AG04450 (cell line): Measurements from ENCODE around the gene GPR87. TPM values are rescaled to one million over a fixed set of nuclear protein-coding genes. Genes with fewer than 3 reads are reported as not detected.

ENCODE experiments used
- CTCF ChIA-PET: fragments of 300-600, 350-600 bp; formaldehyde crosslinking; extraction: SDS; loops from one replicate; lab custom pipeline; 2022; ENCODE audit warnings: antibody characterized with exemption, inconsistent platforms; lab: Charles Lee
- POLR2A ChIA-PET: fragments of 350-600 bp; formaldehyde crosslinking; extraction: SDS; loops from one replicate; lab custom pipeline; 2021; ENCODE audit warnings: antibody characterized with exemption, inconsistent platforms; lab: Yijun Ruan, JAX
- DNase-seq: peaks from one replicate; pipeline ENCODE4 v3.0.0-alpha.2; 2011; ENCODE audit warnings: low read depth, low spot score
- H3K27ac ChIP-seq: one replicate; pipeline ENCODE4 v1.5.1; 2012; ENCODE audit warnings: low read depth, low read length, control low read depth
- H3K27me3 ChIP-seq: one replicate; pipeline ENCODE4 v1.6.0; 2012; ENCODE audit warnings: low read length; ENCODE audit not compliant: control insufficient read depth, insufficient read depth
- H3K4me3 ChIP-seq: 2 replicates; pipeline ENCODE4 v1.5.1; 2011; ENCODE audit warnings: mild to moderate bottlenecking, low read depth, low read length, control low read depth
- H3K9me3 ChIP-seq: 2 replicates; pipeline ENCODE4 v1.5.1; 2012; ENCODE audit warnings: low read length; ENCODE audit not compliant: control insufficient read depth, insufficient read depth
- polyA plus RNA-seq: library from polyadenylated mRNA; depleted of rRNA; stranded (reverse); fragments of >200 nt; gene quantifications from 2 replicates; pipeline ENCODE4 v1.2.3, GENCODE V29; 2011
- TF ChIP-seq, protein P1 (sequence below): IDR thresholded peaks from 2 replicates; pipeline ENCODE4 v1.5.1; 2011; ENCODE audit warnings: low read depth, low read length, control low read depth, inconsistent platforms

GPR87 gene
- polyA plus RNA-seq, 1 experiment = not detected

DNA sequence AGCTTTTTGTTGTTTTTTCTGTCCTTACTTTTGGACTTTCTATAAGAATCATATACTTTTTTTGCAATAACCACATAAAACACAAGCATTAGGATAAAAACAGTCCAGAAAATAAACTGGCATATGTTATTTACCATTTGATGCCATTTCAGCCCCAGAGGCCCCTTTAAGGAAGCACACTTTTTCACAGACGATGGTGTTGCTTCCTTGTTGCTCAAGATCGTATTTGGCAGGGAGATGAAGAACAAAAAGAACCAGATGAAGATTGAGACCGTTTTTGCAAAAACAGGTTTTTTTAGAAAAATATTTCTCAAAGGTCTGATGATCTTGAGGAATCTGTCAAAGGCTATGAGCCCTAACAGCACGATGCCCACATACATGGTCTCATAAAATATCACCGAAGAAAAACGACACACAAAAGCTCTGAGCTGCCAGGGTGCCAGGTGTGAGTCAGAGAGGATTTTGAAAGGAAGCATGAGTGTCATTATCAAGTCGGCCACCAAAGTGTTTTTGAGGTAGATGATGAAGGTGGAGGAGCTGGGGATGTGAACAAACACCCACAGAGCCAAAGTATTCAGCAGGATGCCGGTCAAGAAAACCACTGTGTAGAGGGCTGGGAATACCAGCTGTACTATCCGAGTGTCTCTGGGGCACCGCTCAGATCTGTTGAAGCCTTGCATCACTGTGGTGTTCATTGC, 11.8 kb upstream of the GPR87 start:
- DNase-seq = no peak
- TF ChIP-seq, protein P1, sequence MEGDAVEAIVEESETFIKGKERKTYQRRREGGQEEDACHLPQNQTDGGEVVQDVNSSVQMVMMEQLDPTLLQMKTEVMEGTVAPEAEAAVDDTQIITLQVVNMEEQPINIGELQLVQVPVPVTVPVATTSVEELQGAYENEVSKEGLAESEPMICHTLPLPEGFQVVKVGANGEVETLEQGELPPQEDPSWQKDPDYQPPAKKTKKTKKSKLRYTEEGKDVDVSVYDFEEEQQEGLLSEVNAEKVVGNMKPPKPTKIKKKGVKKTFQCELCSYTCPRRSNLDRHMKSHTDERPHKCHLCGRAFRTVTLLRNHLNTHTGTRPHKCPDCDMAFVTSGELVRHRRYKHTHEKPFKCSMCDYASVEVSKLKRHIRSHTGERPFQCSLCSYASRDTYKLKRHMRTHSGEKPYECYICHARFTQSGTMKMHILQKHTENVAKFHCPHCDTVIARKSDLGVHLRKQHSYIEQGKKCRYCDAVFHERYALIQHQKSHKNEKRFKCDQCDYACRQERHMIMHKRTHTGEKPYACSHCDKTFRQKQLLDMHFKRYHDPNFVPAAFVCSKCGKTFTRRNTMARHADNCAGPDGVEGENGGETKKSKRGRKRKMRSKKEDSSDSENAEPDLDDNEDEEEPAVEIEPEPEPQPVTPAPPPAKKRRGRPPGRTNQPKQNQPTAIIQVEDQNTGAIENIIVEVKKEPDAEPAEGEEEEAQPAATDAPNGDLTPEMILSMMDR = no peak
- CTCF ChIA-PET = interaction anchor here (0.6 to 5.1 kb wide), 43 partner anchors 10 to 1817 kb away, joined by 3 to 33 read pairs (median 4); no protein-coding TSS in a partner anchor
- Histone ChIP-seq H3K4me3 (no peak overlapping the region), H3K9me3 (no peaks in the 10 kb centered on the region), H3K27ac (no peak overlapping the region), H3K27me3 (no peaks in the 10 kb centered on the region)
- POLR2A ChIA-PET = no interaction called here

DNA sequence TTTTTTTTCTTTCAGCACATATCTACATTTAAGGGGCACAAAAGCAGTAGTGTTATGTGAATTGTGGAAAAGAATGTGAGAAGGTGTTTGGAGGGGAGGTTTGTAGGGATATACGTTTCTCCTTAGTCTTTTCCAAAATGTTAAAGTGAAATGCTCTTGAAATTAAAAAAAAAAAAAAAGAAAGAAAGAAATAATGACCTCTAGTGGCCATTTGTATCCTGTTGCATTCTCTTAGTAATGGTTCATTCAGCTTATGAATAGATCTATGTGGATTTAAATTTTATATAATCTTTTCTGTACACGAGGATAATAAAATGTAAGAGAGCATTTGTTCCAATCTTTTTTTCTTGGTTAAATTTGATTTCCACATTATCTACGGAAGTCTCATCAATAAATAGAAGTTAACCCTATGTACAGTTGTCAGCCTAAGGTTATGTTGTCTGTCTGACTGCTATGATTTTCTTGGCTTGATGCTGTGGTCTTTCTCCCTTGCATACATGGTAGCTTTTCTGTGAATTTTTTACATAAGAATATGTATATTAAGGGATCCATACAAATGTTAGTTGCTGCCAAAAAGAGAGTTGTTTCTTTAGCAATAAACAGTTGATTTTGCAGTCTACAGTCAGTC, 11.1 kb upstream of the GPR87 start:
- Histone ChIP-seq H3K9me3 (no peaks in the 10 kb centered on the region), H3K4me3 (no peak overlapping the region), H3K27me3 (no peaks in the 10 kb centered on the region), H3K27ac (no peak overlapping the region)
- DNase-seq = no peak
- TF ChIP-seq, protein P1 = peak; percentile 64
- CTCF ChIA-PET = interaction anchor here (0.6 to 5.1 kb wide), 49 partner anchors 9 to 1817 kb away, joined by 3 to 33 read pairs (median 4); no protein-coding TSS in a partner anchor
- POLR2A ChIA-PET = no interaction called here

DNA sequence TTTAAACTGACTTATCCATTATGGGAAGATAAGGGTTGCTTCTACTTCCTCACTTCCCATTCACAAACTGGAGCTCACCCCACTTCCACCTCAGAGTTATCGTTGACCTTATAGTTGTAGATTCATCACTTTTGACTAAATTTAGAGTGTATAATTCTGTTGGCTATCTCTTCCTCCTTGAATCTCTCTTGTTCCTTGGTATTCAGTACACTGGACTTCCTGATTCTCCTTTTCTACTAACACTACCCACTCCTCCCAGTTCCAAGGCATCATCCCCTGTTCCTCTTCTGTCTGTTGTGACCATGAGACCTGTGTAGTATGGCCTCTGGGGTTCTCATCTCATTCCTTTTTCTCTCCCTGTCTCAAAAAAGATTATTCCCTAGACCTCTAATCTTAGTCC, 5.9 kb upstream of the GPR87 start:
- Histone ChIP-seq H3K27ac (no peak overlapping the region), H3K4me3 (no peak overlapping the region), H3K9me3 (no peaks in the 10 kb centered on the region), H3K27me3 (no peaks in the 10 kb centered on the region)
- CTCF ChIA-PET = interaction anchor here (1.6 kb wide), 1 partner anchor 596 kb away, joined by 3 read pairs; no protein-coding TSS in a partner anchor
- POLR2A ChIA-PET = no interaction called here
- no peak for DNase-seq
- TF ChIP-seq, protein P1 = no peak

DNA sequence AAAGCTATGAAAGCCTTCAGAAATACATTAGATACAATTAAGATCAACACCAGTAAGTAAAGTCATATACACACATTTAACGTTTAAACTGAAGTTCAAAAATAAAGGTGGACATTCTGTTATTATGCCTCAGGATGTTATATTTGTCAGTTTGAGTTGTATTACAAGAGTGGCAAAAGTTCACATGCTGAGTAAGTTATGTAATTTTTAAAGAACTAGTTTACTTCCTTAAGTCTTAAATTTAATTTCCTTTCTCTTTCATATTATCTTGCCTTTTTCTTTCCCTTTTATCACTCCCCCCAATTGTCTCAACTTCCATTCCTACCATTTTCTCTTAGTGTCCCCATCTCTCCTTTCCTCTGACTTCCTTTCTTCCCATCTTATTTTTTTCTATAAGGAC, 4.9 kb upstream of the GPR87 start:
- no peaks in the 10 kb centered on the region for H3K9me3 ChIP-seq
- TF ChIP-seq, protein P1 = no peak
- no peak for DNase-seq
- no peak overlapping the region for H3K27ac ChIP-seq
- H3K4me3 ChIP-seq = no peak overlapping the region
- POLR2A ChIA-PET = no interaction called here
- CTCF ChIA-PET = interaction anchor here (0.5 to 1.6 kb wide), 3 partner anchors 11 to 597 kb away, joined by 3 to 5 read pairs (median 3); no protein-coding TSS in a partner anchor
- no peaks in the 10 kb centered on the region for H3K27me3 ChIP-seq

DNA sequence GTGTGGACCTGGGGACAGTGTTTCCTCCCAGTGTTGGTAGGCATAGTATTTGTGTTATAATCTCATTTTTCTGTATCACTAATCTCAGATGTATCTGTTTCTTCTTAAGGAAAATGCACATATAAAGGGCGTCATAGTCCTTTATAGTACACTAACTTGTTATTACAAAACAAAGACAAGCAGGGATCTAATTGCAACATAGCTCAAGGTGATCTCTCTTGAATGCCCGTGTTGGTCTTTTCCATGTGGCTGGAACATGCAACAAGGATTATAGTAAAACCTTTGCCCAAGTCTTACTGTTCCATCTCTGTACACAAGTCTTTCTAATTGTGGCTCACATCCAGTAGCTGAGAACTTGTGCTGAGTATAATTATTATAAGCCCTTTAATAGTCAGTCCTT, 3.5 kb upstream of the GPR87 start:
- CTCF ChIA-PET = interaction anchor here (1.1 kb wide), 2 partner anchors 16 to 92 kb away, joined by 3 read pairs; no protein-coding TSS in a partner anchor
- DNase-seq = no peak

More for the DNA sequence above, 3.5 kb upstream of the GPR87 start:
- Histone ChIP-seq H3K27ac (no peak overlapping the region), H3K9me3 (no peaks in the 10 kb centered on the region), H3K27me3 (no peaks in the 10 kb centered on the region), H3K4me3 (no peak overlapping the region)
- TF ChIP-seq, protein P1 = no peak
- POLR2A ChIA-PET = no interaction called here
